Panc1 (cell line): ENCODE data around the gene SLC39A7. TPM values are rescaled to one million over a fixed set of nuclear protein-coding genes. Genes with fewer than 3 reads are reported as not detected.

Source experiments
- ATAC-seq: fragments of 200-7000 bp; cut with Tn5 transposase; 2 replicates; pipeline ENCODE4 v1.9.1; 2020; ENCODE audit warnings: mild to moderate bottlenecking, moderate library complexity
- BruUV-seq: library from RNA; stranded (reverse); fragments of 400-500 nt; replicated peaks from 2 replicates; lab custom pipeline; 2021; lab: Mats Ljungman, UMichigan
- CTCF ChIA-PET: fragments of 300-600 bp; sonication (Branson Sonifier 250); formaldehyde crosslinking; loops from one replicate; lab custom pipeline; 2022; ENCODE audit warnings: antibody characterized with exemption; lab: Charles Lee
- POLR2A ChIA-PET: fragments of 300-600 bp; sonication (Branson Sonifier 250); formaldehyde crosslinking; loops from one replicate; lab custom pipeline; 2022; ENCODE audit warnings: antibody characterized with exemption; lab: Charles Lee
- DNase-seq: peaks from one replicate; pipeline ENCODE4 v3.0.0-alpha.2; 2010; ENCODE audit warnings: low read depth, low spot score
- H3K27ac ChIP-seq: 2 replicates; pipeline ENCODE4 v1.5.1; 2011; ENCODE audit warnings: mild to moderate bottlenecking, low read length, inconsistent platforms
- H3K27me3 ChIP-seq: fragments of 200-500 bp; sonication (Bioruptor generic); 2 replicates; pipeline ENCODE4 v1.6.0; 2014; ENCODE audit warnings: low read length, inconsistent platforms; ENCODE audit not compliant: control insufficient read depth, insufficient read depth
- H3K36me3 ChIP-seq: fragments of 200-500 bp; sonication (Bioruptor generic); 2 replicates; pipeline ENCODE4 v1.5.1; 2014; ENCODE audit warnings: inconsistent platforms, mild to moderate bottlenecking, low read length, moderate library complexity; ENCODE audit not compliant: control insufficient read depth, insufficient read depth
- H3K4me1 ChIP-seq: 2 replicates; pipeline ENCODE4 v1.5.1; 2011; ENCODE audit warnings: inconsistent platforms, mild to moderate bottlenecking, low read length, moderate library complexity; ENCODE audit not compliant: control insufficient read depth, insufficient read depth
- H3K4me3 ChIP-seq, 2 experiments: 2 replicates each; pipeline ENCODE4 v1.5.1; 2011 to 2012; ENCODE audit warnings: low read depth in 2 of 2, low read length in 2 of 2, mild to moderate bottlenecking in 2 of 2, inconsistent platforms in 1 of 2, moderate library complexity in 1 of 2
- H3K9me3 ChIP-seq: fragments of 200-500 bp; sonication (Bioruptor generic); 2 replicates; pipeline ENCODE4 v1.5.1; 2014; ENCODE audit warnings: low read depth, mild to moderate bottlenecking, inconsistent platforms, low read length, moderate library complexity; ENCODE audit not compliant: control insufficient read depth, insufficient read depth
- POLR2AphosphoS5 ChIP-seq: IDR thresholded peaks from 2 replicates; pipeline ENCODE4 v1.6.1; 2012; ENCODE audit warnings: mild to moderate bottlenecking, low read depth, low read length, moderate library complexity
- SIN3A ChIP-seq: IDR thresholded peaks from 2 replicates; pipeline ENCODE4 v1.6.1; 2012; ENCODE audit warnings: low read depth, mild to moderate bottlenecking, low read length, moderate library complexity, borderline replicate concordance; ENCODE audit not compliant: insufficient read depth
- TCF7L2 ChIP-seq: IDR thresholded peaks from 2 replicates; pipeline ENCODE4 v1.6.1; 2011; ENCODE audit warnings: mild to moderate bottlenecking, low read depth, low read length, inconsistent platforms
- in situ Hi-C: cut with HindIII; loops from 2 replicates; pipeline ENCODE4 v1.10.0; 2016; ENCODE audit warnings: low sequenced_read_pairs, low pct_unique_long_range_greater_than_20kb
- intact Hi-C: fragments of 100-400 bp; cut with micrococcal nuclease; formaldehyde crosslinking; loops from one replicate; pipeline ENCODE4 v1.10.0; 2022; ENCODE audit not compliant: unreplicated experiment
- total RNA-seq: library from RNA; stranded (reverse); gene quantifications from one replicate; pipeline ENCODE4 v1.2.1, GENCODE V29; 2021; ENCODE audit not compliant: unreplicated experiment
- TF ChIP-seq, protein P1 (sequence below), 2 experiments: IDR thresholded peaks; 2 replicates each; pipeline ENCODE4 v1.6.1; 2011 to 2012; ENCODE audit warnings: low read depth in 2 of 2, control low read depth in 1 of 2, low read length in 1 of 2, mild to moderate bottlenecking in 1 of 2, moderate library complexity in 1 of 2; ENCODE audit not compliant: insufficient read depth in 1 of 2
- TF ChIP-seq, protein P2 (sequence below): fragments of 450-650 bp; IDR thresholded peaks from 2 replicates; pipeline ENCODE4 v1.5.1; 2017; ENCODE audit warnings: mild to moderate bottlenecking

The SLC39A7 gene
- total RNA-seq, 1 experiment from 2014 or later = 135 TPM

DNA sequence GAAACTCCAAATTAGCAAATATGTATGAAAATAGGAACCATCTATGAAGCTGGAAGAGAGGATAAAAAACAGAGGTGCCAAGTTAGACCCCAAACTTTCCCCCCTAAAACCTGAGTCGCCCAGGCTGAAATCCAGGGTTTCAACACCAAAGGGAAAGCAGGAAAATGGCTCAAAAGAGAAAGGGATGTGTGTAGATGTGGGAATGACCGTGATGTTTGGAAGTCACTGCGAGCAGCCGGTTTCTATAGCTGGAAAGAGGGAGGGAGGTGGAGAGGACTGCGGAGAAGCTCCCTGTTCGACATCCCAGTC, 12.1 kb downstream of the SLC39A7 start:
- in situ Hi-C loops = no loop called here
- Histone ChIP-seq H3K36me3 (no peaks in the 10 kb centered on the region; the same call in 1 of the 2 replicates), H3K27ac (peak overlapping the region; percentile 77), H3K4me3 (peak overlapping the region; percentile 51 to 57), H3K27me3 (no peaks in the 10 kb centered on the region), H3K9me3 (no peaks in the 10 kb centered on the region), H3K4me1 (peaks cover 14% of the 10 kb centered on the region)
- TF ChIP-seq POLR2AphosphoS5 (no peak; the same call in 1 of the 2 replicates), TCF7L2 (no peak), SIN3A (no peak)
- TF ChIP-seq, protein P1, sequence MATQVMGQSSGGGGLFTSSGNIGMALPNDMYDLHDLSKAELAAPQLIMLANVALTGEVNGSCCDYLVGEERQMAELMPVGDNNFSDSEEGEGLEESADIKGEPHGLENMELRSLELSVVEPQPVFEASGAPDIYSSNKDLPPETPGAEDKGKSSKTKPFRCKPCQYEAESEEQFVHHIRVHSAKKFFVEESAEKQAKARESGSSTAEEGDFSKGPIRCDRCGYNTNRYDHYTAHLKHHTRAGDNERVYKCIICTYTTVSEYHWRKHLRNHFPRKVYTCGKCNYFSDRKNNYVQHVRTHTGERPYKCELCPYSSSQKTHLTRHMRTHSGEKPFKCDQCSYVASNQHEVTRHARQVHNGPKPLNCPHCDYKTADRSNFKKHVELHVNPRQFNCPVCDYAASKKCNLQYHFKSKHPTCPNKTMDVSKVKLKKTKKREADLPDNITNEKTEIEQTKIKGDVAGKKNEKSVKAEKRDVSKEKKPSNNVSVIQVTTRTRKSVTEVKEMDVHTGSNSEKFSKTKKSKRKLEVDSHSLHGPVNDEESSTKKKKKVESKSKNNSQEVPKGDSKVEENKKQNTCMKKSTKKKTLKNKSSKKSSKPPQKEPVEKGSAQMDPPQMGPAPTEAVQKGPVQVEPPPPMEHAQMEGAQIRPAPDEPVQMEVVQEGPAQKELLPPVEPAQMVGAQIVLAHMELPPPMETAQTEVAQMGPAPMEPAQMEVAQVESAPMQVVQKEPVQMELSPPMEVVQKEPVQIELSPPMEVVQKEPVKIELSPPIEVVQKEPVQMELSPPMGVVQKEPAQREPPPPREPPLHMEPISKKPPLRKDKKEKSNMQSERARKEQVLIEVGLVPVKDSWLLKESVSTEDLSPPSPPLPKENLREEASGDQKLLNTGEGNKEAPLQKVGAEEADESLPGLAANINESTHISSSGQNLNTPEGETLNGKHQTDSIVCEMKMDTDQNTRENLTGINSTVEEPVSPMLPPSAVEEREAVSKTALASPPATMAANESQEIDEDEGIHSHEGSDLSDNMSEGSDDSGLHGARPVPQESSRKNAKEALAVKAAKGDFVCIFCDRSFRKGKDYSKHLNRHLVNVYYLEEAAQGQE (IDR thresholded peaks at IDR 0.05; ENCODE audit: insufficient read depth in 1 of 2, low read depth in 2 of 2, low read length in 1 of 2) = no peak
- TF ChIP-seq, protein P2, sequence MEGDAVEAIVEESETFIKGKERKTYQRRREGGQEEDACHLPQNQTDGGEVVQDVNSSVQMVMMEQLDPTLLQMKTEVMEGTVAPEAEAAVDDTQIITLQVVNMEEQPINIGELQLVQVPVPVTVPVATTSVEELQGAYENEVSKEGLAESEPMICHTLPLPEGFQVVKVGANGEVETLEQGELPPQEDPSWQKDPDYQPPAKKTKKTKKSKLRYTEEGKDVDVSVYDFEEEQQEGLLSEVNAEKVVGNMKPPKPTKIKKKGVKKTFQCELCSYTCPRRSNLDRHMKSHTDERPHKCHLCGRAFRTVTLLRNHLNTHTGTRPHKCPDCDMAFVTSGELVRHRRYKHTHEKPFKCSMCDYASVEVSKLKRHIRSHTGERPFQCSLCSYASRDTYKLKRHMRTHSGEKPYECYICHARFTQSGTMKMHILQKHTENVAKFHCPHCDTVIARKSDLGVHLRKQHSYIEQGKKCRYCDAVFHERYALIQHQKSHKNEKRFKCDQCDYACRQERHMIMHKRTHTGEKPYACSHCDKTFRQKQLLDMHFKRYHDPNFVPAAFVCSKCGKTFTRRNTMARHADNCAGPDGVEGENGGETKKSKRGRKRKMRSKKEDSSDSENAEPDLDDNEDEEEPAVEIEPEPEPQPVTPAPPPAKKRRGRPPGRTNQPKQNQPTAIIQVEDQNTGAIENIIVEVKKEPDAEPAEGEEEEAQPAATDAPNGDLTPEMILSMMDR = no peak
- intact Hi-C loops = no loop called here
- POLR2A ChIA-PET = interaction anchor here (0.5 kb wide), 1 partner anchor 176 kb away, joined by 4 read pairs; no protein-coding TSS in a partner anchor
- CTCF ChIA-PET = no interaction called here
- ATAC-seq (no peak), DNase-seq (no peak)
- BruUV-seq = no TSS peak

DNA sequence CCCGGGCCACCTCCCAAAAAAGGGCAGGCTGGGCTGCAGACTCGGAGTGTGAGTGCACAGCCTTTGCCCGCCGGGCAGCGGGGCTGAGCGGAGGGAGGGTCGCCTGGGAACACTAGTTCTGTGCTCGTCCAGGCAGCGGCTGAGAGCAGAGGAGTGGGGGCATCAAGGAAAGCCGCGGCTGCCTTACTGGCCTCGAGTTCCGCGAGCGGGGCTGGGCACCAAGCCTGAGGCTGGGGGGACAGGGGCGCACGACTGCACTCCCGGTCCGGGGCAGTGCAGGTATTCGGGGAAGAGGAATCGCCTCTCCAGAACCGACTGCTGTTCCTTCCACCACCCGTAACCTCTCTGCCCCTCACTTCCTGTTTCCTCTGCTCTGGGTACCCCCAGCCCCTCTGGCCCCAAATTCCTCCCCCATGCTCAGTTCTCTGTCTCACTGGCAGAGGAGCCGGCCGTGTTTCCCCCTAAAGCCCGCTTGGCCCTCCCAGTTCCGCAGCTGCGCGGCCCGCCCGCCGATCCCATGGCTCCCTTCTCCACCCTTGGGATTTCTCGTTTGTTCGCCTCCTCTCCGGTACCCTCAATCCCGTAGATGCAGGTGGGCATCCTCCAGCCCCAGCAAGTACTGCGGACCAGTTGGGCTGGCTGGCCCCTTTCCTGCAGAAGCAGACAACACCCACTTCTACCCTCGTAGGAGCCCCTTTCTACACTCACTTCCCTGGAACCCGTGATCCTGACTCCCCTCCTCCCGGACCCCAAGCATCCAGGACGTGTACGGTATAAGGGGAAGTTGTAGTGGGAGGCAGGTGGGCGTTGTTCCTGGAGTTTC, 12.7 kb downstream of the SLC39A7 start:
- intact Hi-C loops = no loop called here
- H3K4me1 ChIP-seq = peaks cover 14% of the 10 kb centered on the region
- CTCF ChIA-PET = no interaction called here
- peak overlapping the region; percentile 51 to 57 for H3K4me3 ChIP-seq
- H3K9me3 ChIP-seq = no peaks in the 10 kb centered on the region
- DNase-seq = no peak
- no peaks in the 10 kb centered on the region for H3K27me3 ChIP-seq
- H3K27ac ChIP-seq = peak overlapping the region; percentile 77
- POLR2A ChIA-PET = no interaction called here
- no peaks in the 10 kb centered on the region for H3K36me3 ChIP-seq
- ATAC-seq = peak; percentile 47
- peak; percentile 59 for TF ChIP-seq POLR2AphosphoS5
- TF ChIP-seq TCF7L2 = no peak
- TF ChIP-seq SIN3A = peak; percentile 20; the same call in 1 of the 2 replicates
- in situ Hi-C loops = no loop called here
- no TSS peak for BruUV-seq

DNA sequence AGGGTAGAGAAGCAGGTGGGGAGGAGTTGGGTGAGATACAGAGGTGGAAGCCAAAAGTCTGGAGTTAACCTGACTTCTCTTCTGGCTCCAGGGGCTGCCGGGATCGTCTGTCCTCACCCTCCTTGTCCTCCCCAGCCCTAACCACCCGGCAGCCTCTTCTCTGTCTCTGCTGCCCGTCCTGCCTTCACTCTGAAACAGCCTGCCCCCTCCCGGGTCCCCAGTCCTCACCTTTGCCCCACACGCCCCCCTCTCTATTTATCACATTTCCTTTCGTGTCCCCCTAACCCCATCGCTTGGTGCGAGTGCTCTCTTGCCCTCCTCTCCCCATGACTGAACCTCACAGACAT, 13.3 kb downstream of the SLC39A7 start:
- ATAC-seq (peak; percentile 26), DNase-seq (no peak)
- Histone ChIP-seq H3K9me3 (no peaks in the 10 kb centered on the region), H3K27ac (peak overlapping the region; percentile 77), H3K4me3 (peak overlapping the region; percentile 51 to 57), H3K36me3 (no peaks in the 10 kb centered on the region), H3K4me1 (peaks cover 10% of the 10 kb centered on the region), H3K27me3 (no peaks in the 10 kb centered on the region)
- ChIA-PET POLR2A (no interaction called here), CTCF (no interaction called here)
- TF ChIP-seq SIN3A (no peak), TCF7L2 (no peak), POLR2AphosphoS5 (no peak)
- TF ChIP-seq, protein P1 (IDR thresholded peaks at IDR 0.05; ENCODE audit: insufficient read depth in 1 of 2, low read depth in 2 of 2, low read length in 1 of 2) = no peak
- TF ChIP-seq, protein P2 = no peak
- in situ Hi-C loops (no loop called here), intact Hi-C loops (no loop called here)
- BruUV-seq = no TSS peak
